ENCODE measurements around the gene HTT. TPM values are rescaled to one million over a fixed set of nuclear protein-coding genes. Genes with fewer than 3 reads are reported as not detected.

Gene HTT
- total RNA-seq, 1 donor from 2014 or later, result 49.8 TPM

DNA sequence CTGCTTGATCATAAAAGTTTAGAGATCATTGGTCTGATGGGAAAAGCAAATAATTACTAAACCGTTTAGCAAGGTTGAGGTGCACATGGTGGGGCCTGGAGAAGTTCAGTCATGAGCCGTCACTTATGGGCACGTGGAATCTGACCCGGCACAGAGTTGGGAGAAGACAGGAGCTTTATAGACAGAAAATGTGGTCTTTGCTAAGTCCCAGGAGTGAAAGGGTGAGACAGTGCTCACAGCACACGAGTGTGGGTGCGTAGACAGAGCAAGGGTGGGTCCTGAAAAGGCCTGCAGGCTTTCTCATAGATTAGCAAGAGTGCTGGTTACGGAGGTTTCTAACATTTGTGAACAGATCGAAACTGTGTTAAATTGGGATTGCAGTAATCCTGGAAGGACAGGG is 43.8 kb downstream of the HTT start:
- Histone ChIP-seq H3K36me3 (peaks cover 0 to 40% of the 10 kb centered on the region in 2 donors), H3K9me3 (no peaks in the 10 kb centered on the region), H3K27me3 (no peaks in the 10 kb centered on the region), H3K4me1 (peaks cover 6% of the 10 kb centered on the region), H3K27ac (no peak overlapping the region), H3K4me3 (no peak overlapping the region)
- intact Hi-C loops (cut with DNase I), result no loop called here
- DNase-seq (ENCODE audit: extremely low spot score in 2 of 2), result peak in 1 of 2 donors; percentile 11
- TF ChIP-seq POLR2A (IDR thresholded peaks at IDR 0.05) (no peak), POLR2AphosphoS5 (IDR thresholded peaks at IDR 0.05; ENCODE audit: insufficient read depth in 1 of 2, low read depth in 1 of 2) (no peak), CTCF (IDR thresholded peaks at IDR 0.05) (no peak)

- H3K27ac ChIP-seq, result no peak overlapping the region
- intact Hi-C loops (cut with DNase I), result no loop called here
These were observed 45.0 kb downstream of the HTT start for GRCh38 chr4:3119464-3119863.

GRCh38 chr4:3121110-3121509 is 46.6 kb downstream of the HTT start:
- DNase-seq (ENCODE audit: extremely low spot score in 2 of 2), result no peak
- H3K4me3 ChIP-seq, result no peak overlapping the region
- H3K36me3 ChIP-seq, result peaks cover 0 to 34% of the 10 kb centered on the region in 2 donors
- H3K27me3 ChIP-seq, result no peaks in the 10 kb centered on the region
- peaks cover 14% of the 10 kb centered on the region for H3K4me1 ChIP-seq
- no peaks in the 10 kb centered on the region for H3K9me3 ChIP-seq
- TF ChIP-seq POLR2AphosphoS5 (IDR thresholded peaks at IDR 0.05; ENCODE audit: insufficient read depth in 1 of 2, low read depth in 1 of 2) (no peak), CTCF (IDR thresholded peaks at IDR 0.05) (no peak), POLR2A (IDR thresholded peaks at IDR 0.05) (no peak)
- intact Hi-C loops (cut with DNase I), result no loop called here
- no peak overlapping the region for H3K27ac ChIP-seq

More at GRCh38 chr4:3119464-3119863, 45.0 kb downstream of the HTT start:
- Histone ChIP-seq H3K9me3 (no peaks in the 10 kb centered on the region), H3K36me3 (peaks cover 0 to 40% of the 10 kb centered on the region in 2 donors), H3K27me3 (no peaks in the 10 kb centered on the region), H3K4me1 (peaks cover 14% of the 10 kb centered on the region), H3K4me3 (no peak overlapping the region)
- DNase-seq (ENCODE audit: extremely low spot score in 2 of 2), result no peak
- TF ChIP-seq POLR2AphosphoS5 (IDR thresholded peaks at IDR 0.05; ENCODE audit: insufficient read depth in 1 of 2, low read depth in 1 of 2) (no peak), CTCF (IDR thresholded peaks at IDR 0.05) (no peak), POLR2A (IDR thresholded peaks at IDR 0.05) (no peak)

GRCh38 chr4:3121596-3121995 is 47.1 kb downstream of the HTT start:
- H3K4me1 ChIP-seq, result peaks cover 14% of the 10 kb centered on the region
- no peak overlapping the region for H3K4me3 ChIP-seq
- H3K27me3 ChIP-seq, result no peaks in the 10 kb centered on the region
- H3K9me3 ChIP-seq, result no peaks in the 10 kb centered on the region
- intact Hi-C loops (cut with DNase I), result no loop called here
- H3K36me3 ChIP-seq, result peaks cover 0 to 32% of the 10 kb centered on the region in 2 donors
- DNase-seq (ENCODE audit: extremely low spot score in 2 of 2), result no peak
- H3K27ac ChIP-seq, result peak overlapping the region; percentile 56
- TF ChIP-seq POLR2A (IDR thresholded peaks at IDR 0.05), result no peak
- no peak for TF ChIP-seq CTCF (IDR thresholded peaks at IDR 0.05)
- no peak for TF ChIP-seq POLR2AphosphoS5 (IDR thresholded peaks at IDR 0.05; ENCODE audit: insufficient read depth in 1 of 2, low read depth in 1 of 2)

DNA sequence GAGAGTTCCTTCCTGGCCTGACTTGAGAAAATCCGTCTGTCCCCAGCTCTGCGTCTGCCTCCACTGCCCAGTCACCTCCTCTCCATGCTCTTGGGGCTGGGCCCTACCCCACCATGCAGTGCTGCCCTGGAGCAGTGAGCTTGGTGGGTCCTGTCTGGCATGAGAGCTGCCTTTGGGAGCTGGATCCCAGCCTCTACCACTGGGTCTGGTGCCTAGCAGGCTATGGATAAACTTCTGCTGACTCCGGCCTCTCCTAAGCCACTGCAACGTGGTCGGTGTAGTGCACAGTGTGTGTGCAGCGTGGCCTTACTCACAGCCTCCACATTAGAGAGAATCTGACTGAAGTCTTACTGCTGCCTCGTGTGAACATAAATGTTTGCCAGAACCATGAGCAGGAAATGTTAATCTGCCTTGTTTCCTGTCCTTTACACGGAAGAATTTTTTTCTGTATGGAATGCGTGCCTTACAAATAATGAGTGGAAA is 47.6 kb downstream of the HTT start:
- intact Hi-C loops (cut with DNase I), result no loop called here
- no peak for TF ChIP-seq POLR2A (IDR thresholded peaks at IDR 0.05)
- TF ChIP-seq CTCF (IDR thresholded peaks at IDR 0.05), result no peak
- TF ChIP-seq POLR2AphosphoS5 (IDR thresholded peaks at IDR 0.05; ENCODE audit: insufficient read depth in 1 of 2, low read depth in 1 of 2), result no peak

More for the DNA sequence above, 47.6 kb downstream of the HTT start:
- Histone ChIP-seq H3K4me3 (no peak overlapping the region), H3K4me1 (peaks cover 14% of the 10 kb centered on the region), H3K36me3 (peaks cover 0 to 33% of the 10 kb centered on the region in 2 donors), H3K27ac (peak overlapping the region; percentile 56), H3K27me3 (no peaks in the 10 kb centered on the region), H3K9me3 (no peaks in the 10 kb centered on the region)
- no peak for DNase-seq (ENCODE audit: extremely low spot score in 2 of 2)
